ENCODE data around the gene TPRN. TPM values are rescaled to one million over a fixed set of nuclear protein-coding genes. Genes with fewer than 3 reads are reported as not detected.

Gene TPRN
- polyA plus RNA-seq, 1 experiment: 2.8 TPM

GRCh38 chr9:137178939-137179630 lies 21.5 kb downstream of the TPRN start:
- no peak for TF ChIP-seq CTCF (IDR thresholded peaks at IDR 0.05; ENCODE audit: low read depth, low read length)
- no peak for DNase-seq (ENCODE audit: low read depth, low spot score)
- Histone ChIP-seq H3K27me3 (ENCODE audit: control insufficient read depth, insufficient read depth, low read length) (peaks cover 5% of the 10 kb centered on the region), H3K4me3 (ENCODE audit: low read depth, low read length) (no peak overlapping the region), H3K27ac (ENCODE audit: low read depth, low read length) (no peak overlapping the region), H3K9me3 (ENCODE audit: control insufficient read depth, insufficient read depth, low read length) (no peaks in the 10 kb centered on the region; the same call in 1 of the 2 replicates)
- CTCF ChIA-PET: no interaction called here
- POLR2A ChIA-PET: interaction anchor here (1.2 kb wide), 1 partner anchor 10 kb away, joined by 3 read pairs; no protein-coding TSS in a partner anchor

- no peak for TF ChIP-seq CTCF (IDR thresholded peaks at IDR 0.05; ENCODE audit: low read depth, low read length)
- Histone ChIP-seq H3K9me3 (ENCODE audit: control insufficient read depth, insufficient read depth, low read length) (no peaks in the 10 kb centered on the region; the same call in 1 of the 2 replicates), H3K27ac (ENCODE audit: low read depth, low read length) (no peak overlapping the region), H3K27me3 (ENCODE audit: control insufficient read depth, insufficient read depth, low read length) (peaks cover 5% of the 10 kb centered on the region), H3K4me3 (ENCODE audit: low read depth, low read length) (no peak overlapping the region)
- ChIA-PET POLR2A (interaction anchor here (1.2 kb wide), 1 partner anchor 11 kb away, joined by 3 read pairs; no protein-coding TSS in a partner anchor), CTCF (no interaction called here)
- DNase-seq (ENCODE audit: low read depth, low spot score): no peak
These were observed 22.2 kb downstream of the TPRN start for GRCh38 chr9:137178201-137178938.

GRCh38 chr9:137176302-137177182 lies 24.0 kb downstream of the TPRN start:
- DNase-seq (ENCODE audit: low read depth, low spot score): no peak
- POLR2A ChIA-PET: interaction anchor here (0.5 to 1.0 kb wide), 3 partner anchors 12 to 134 kb away, joined by 3 to 10 read pairs (median 3); partner anchors contain the start of gene SSNA1
- TF ChIP-seq CTCF (IDR thresholded peaks at IDR 0.05; ENCODE audit: low read depth, low read length): peak; percentile 69
- no peak overlapping the region for H3K27ac ChIP-seq (ENCODE audit: low read depth, low read length)
- peaks cover 14% of the 10 kb centered on the region for H3K27me3 ChIP-seq (ENCODE audit: control insufficient read depth, insufficient read depth, low read length)
- H3K9me3 ChIP-seq (ENCODE audit: control insufficient read depth, insufficient read depth, low read length): no peaks in the 10 kb centered on the region; the same call in 1 of the 2 replicates
- no peak overlapping the region for H3K4me3 ChIP-seq (ENCODE audit: low read depth, low read length)
- CTCF ChIA-PET: interaction anchor here (0.6 to 1.7 kb wide), 4 partner anchors 13 to 77 kb away, joined by 3 to 8 read pairs (median 4); no protein-coding TSS in a partner anchor

GRCh38 chr9:137175345-137175961 lies 25.1 kb downstream of the TPRN start:
- H3K27ac ChIP-seq (ENCODE audit: low read depth, low read length): no peak overlapping the region
- ChIA-PET CTCF (interaction anchor here (1.7 kb wide), 1 partner anchor 61 kb away, joined by 4 read pairs; no protein-coding TSS in a partner anchor), POLR2A (interaction anchor here (0.7 kb wide), 1 partner anchor 19 kb away, joined by 9 read pairs; no protein-coding TSS in a partner anchor)
- no peaks in the 10 kb centered on the region; the same call in 1 of the 2 replicates for H3K9me3 ChIP-seq (ENCODE audit: control insufficient read depth, insufficient read depth, low read length)
- TF ChIP-seq CTCF (IDR thresholded peaks at IDR 0.05; ENCODE audit: low read depth, low read length): 0 out of 2 replicates have a peak, but pooled peaks have one; percentile 30
- H3K4me3 ChIP-seq (ENCODE audit: low read depth, low read length): no peak overlapping the region
- peaks cover 23% of the 10 kb centered on the region for H3K27me3 ChIP-seq (ENCODE audit: control insufficient read depth, insufficient read depth, low read length)
- no peak for DNase-seq (ENCODE audit: low read depth, low spot score)

Data from AG04450 (cell line).